Adrenal gland (tissue), 12 donors: Measurements from ENCODE around the gene TBC1D20. TPM values are rescaled to one million over a fixed set of nuclear protein-coding genes. Genes with fewer than 3 reads are reported as not detected.

ENCODE experiments used
- DNase-seq, 7 donors: peaks; one replicate each; pipeline ENCODE4 v3.0.0-alpha.2; 2019 to 2020
- H3K27ac ChIP-seq, 5 donors: fragments of 200-600 bp; sonication (generic) in 4 of 5; 1 replicate in 3 of 5; 2 replicates in 2 of 5; pipeline versions ENCODE4 v1.5.1 to v1.8.0; 2016 to 2020; ENCODE audit warnings: mild to moderate bottlenecking in 1 of 5
- H3K27me3 ChIP-seq: fragments of 200-600 bp; 2 replicates; pipeline ENCODE4 v1.8.0; 2021
- H3K36me3 ChIP-seq, 2 donors: fragments of 200-600 bp; replicated peaks in 1 of 2; 1 replicate in 1 of 2; 2 replicates in 1 of 2; pipeline versions ENCODE4 v1.5.1 to v1.8.0; 2018 to 2022
- H3K4me1 ChIP-seq, 2 donors: fragments of 200-600 bp; replicated peaks in 1 of 2; 1 replicate in 1 of 2; 2 replicates in 1 of 2; pipeline versions ENCODE4 v1.5.1 to v1.8.0; 2018 to 2021
- H3K4me3 ChIP-seq, 4 donors: fragments of 200-600 bp; sonication (generic) in 3 of 4; one replicate each; pipeline ENCODE4 v1.5.1; 2016 to 2018
- H3K9me3 ChIP-seq, 3 donors: fragments of 200-600 bp; sonication (generic) in 1 of 3; replicated peaks in 1 of 3; 1 replicate in 2 of 3; 2 replicates in 1 of 3; pipeline versions ENCODE4 v1.5.1 to v1.8.0; 2016 to 2021
- POLR2A ChIP-seq, 2 donors: fragments of 450-650 bp; IDR thresholded peaks; one replicate each; pipeline ENCODE4 v1.6.1; 2017; ENCODE audit warnings: antibody characterized with exemption in 2 of 2, mild to moderate bottlenecking in 2 of 2, moderate library complexity in 1 of 2
- WGBS, 4 donors: extraction: QIAGEN DNeasy Blood & Tissue Kit in 2 of 4; methylation state at CpG; one replicate each; pipeline versions ENCODE4 v1.1.5 to v1.1.7; 2013 to 2017; 5-methylcytosine and 5-hydroxymethylcytosine counted together
- intact Hi-C, 2 donors: fragments of 100-400 bp; cut with DNase I; formaldehyde crosslinking; loops; one replicate each; pipeline versions ENCODE4 v1.14.1 to v1.15.0; 2022 to 2023
- polyA plus RNA-seq, 3 donors: library from polyadenylated mRNA; stranded (reverse); fragments of 200-250 nt in 2 of 3; fragments of 350-450 nt in 1 of 3; fragmentation: Illumina TruSeq in 1 of 3; extraction: RNeasy Lipid Tissue Mini Kit (QIAGEN cat#74804) in 1 of 3; gene quantifications; one replicate each; pipeline ENCODE4 v1.2.3, GENCODE V29; 2013 to 2014
- total RNA-seq, 9 donors: library from RNA; depleted of rRNA in 4 of 9; stranded (reverse); fragments of >200 nt in 4 of 9; fragments of 120-200 nt in 1 of 9; fragmentation: NEBNext Ultra II Directional in 1 of 9; extraction: Animal tissue kit (Norgen Biotek cat#: 25700) in 1 of 9; gene quantifications; one replicate each; pipeline versions ENCODE4 v1.1.0 to v1.2.4, GENCODE V29; 2013 to 2023
- TF ChIP-seq, protein P1 (sequence below), 6 experiments: fragments of 450-650 bp in 4 of 6; fragments of 200-600 bp in 2 of 6; sonication (generic) in 1 of 6; IDR thresholded peaks; 1 replicate in 5 of 6; 2 replicates in 1 of 6; pipeline versions ENCODE4 v1.5.1 to v1.8.0; 2016 to 2021; ENCODE audit warnings: antibody characterized with exemption in 6 of 6, mild to moderate bottlenecking in 2 of 6, moderate library complexity in 1 of 6
- donor health status: healthy with polysubstance abuse.
- donor health status: Bipolar disorder and iron deficiency.
- donor health status: DM: yes; HTN: yes; CAD: no.
- donor health status: DM: no; HTN: no; CAD: no.
- donor health status: DM: no; HTN: no; CAD: no.
- donor health status: DM: yes; HTN: yes; CAD: no.

TBC1D20 gene
- total and polyA plus RNA-seq, 12 donors, result 23.8 to 53.6 (median 44.3) TPM

DNA sequence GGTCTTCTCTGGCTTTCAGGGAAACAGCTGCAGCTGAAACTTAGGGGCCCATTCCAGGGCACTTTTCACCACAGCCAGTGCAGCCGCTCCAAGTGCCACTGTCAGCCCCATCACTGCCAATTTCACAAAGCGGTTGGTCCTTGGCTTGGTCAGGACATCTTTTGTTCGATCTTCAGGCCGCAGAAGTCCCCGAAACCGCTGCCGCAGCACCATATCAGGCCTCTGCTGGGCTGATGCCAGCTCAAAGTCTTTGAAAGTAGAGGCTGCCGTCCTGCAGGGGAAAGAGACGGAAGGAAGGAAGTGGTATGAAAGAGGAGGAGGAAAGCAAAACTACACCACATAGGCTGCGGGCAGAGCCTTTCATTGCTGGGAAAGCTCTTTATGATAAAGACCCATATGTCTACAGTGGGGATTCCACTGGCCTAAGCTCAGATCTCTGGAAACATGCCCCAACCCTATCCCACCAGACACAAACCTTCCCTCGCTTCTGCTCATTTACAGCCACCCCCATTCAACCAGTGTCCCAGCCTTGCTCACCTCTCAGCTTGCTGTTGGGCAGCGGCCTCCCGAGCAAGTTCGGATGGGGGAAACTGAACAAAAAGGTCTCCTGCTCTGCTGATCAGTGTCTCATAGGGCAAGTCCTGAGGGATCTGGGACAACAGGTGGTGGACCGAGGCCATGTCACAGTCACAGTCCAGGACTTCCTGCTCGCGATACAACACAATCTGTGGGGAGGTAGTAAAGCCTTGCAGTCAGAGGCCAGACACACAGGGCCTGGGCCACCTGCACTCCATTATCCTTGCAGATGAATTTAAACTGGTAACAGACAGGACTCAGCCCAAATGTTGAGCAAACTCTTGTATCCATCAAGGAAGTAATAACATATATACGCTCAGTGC lies 23.5 kb downstream of the TBC1D20 start:
- peak overlapping the region in 1 of 5 donors; percentile 10 for H3K27ac ChIP-seq
- TF ChIP-seq, protein P1, sequence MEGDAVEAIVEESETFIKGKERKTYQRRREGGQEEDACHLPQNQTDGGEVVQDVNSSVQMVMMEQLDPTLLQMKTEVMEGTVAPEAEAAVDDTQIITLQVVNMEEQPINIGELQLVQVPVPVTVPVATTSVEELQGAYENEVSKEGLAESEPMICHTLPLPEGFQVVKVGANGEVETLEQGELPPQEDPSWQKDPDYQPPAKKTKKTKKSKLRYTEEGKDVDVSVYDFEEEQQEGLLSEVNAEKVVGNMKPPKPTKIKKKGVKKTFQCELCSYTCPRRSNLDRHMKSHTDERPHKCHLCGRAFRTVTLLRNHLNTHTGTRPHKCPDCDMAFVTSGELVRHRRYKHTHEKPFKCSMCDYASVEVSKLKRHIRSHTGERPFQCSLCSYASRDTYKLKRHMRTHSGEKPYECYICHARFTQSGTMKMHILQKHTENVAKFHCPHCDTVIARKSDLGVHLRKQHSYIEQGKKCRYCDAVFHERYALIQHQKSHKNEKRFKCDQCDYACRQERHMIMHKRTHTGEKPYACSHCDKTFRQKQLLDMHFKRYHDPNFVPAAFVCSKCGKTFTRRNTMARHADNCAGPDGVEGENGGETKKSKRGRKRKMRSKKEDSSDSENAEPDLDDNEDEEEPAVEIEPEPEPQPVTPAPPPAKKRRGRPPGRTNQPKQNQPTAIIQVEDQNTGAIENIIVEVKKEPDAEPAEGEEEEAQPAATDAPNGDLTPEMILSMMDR (IDR thresholded peaks at IDR 0.05), result no peak
- no peak for TF ChIP-seq POLR2A (IDR thresholded peaks at IDR 0.05)
- peaks cover 0 to 89% of the 10 kb centered on the region in 2 donors for H3K36me3 ChIP-seq
- no peaks in the 10 kb centered on the region for H3K9me3 ChIP-seq
- H3K4me3 ChIP-seq, result no peak overlapping the region
- peaks cover 1 to 21% of the 10 kb centered on the region in 2 donors for H3K4me1 ChIP-seq
- DNase-seq, result peak in 2 of 7 donors; percentile 15 to 25
- 67 to 82% (median 69%) methylated on average over 15 to 18 of the region's 18 CpGs for WGBS, 4 donors
- intact Hi-C loops, result loop anchor here (5.0 kb wide), 2 partner anchors 33 to 38 kb away; no protein-coding TSS in a partner anchor
- no peaks in the 10 kb centered on the region for H3K27me3 ChIP-seq

DNA sequence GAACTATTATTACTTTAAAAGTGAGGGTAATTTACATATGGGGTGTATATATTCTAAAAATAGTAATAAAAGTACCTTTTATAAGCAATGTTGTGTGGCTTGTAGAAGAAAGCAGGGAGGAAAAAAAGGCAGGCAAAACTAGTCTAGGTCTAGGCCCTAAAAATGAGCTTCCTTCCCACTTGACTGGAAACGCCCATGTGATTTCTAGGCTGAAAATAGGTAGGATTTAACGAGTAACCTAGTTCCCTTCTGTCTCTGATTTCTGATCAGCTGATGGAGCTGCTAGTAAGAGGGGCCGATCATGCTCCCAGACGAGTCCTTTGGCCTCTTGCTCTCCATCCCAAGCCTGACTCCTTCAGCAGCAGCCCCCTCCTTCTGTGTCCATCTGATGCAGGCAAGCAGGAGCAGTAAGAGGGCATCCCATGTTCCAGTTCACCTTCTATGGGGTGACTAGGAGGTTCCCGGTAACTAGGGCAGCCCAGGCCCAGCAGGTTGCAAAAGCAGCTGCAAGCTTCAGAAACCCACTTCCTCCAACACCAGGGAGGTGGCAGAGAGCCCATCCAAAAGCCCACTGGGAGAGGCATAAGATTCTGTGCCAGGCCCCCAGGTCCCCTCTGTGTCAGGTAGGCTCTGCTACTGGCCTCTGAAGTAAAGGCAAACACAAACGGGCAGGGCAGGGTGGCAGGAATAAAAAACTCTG lies 24.4 kb downstream of the TBC1D20 start:
- intact Hi-C loops, result loop anchor here (5.0 kb wide), 2 partner anchors 34 to 39 kb away; no protein-coding TSS in a partner anchor
- H3K36me3 ChIP-seq, result peaks cover 0 to 80% of the 10 kb centered on the region in 2 donors
- H3K9me3 ChIP-seq, result no peaks in the 10 kb centered on the region
- DNase-seq, result no peak
- no peak overlapping the region for H3K27ac ChIP-seq
- TF ChIP-seq, protein P1 (IDR thresholded peaks at IDR 0.05), result no peak
- TF ChIP-seq POLR2A (IDR thresholded peaks at IDR 0.05), result no peak
- H3K27me3 ChIP-seq, result no peaks in the 10 kb centered on the region
- 72 to 84% (median 76%) methylated on average over 5 to 6 of the region's 6 CpGs for WGBS, 4 donors
- peaks cover 0 to 21% of the 10 kb centered on the region in 2 donors for H3K4me1 ChIP-seq
- no peak overlapping the region for H3K4me3 ChIP-seq

DNA sequence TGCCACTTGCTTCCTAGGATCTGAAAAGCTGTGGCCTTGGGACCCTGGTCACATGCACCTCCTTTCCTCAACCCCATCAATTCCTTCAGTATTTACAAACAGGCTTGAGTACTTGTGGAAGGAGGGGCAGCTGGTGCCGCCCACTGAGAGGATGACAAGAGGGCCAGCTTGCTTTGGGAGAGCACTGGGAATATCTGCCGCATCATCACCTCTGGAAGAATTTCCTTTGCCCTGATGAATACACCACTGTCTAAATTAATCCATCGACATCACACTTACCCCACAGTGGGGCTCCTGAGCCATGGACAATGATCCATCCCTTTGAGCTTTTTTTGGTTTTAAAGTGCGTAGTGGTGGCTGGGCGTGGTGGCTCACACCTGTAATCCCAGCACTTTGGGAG lies 25.9 kb downstream of the TBC1D20 start:
- intact Hi-C loops, result loop anchor here (5.0 kb wide), 2 partner anchors 36 to 41 kb away; no protein-coding TSS in a partner anchor
- WGBS, 4 donors, result 84 to 94% (median 86%) methylated on average over 5 of the region's 5 CpGs
- DNase-seq, result no peak

More for the DNA sequence above, 25.9 kb downstream of the TBC1D20 start:
- Histone ChIP-seq H3K9me3 (no peaks in the 10 kb centered on the region), H3K36me3 (peaks cover 0 to 74% of the 10 kb centered on the region in 2 donors), H3K4me3 (no peak overlapping the region), H3K4me1 (peaks cover 0 to 21% of the 10 kb centered on the region in 2 donors), H3K27me3 (no peaks in the 10 kb centered on the region), H3K27ac (peak overlapping the region in 2 of 5 donors; percentile 41 to 47)
- TF ChIP-seq, protein P1 (IDR thresholded peaks at IDR 0.05), result no peak
- TF ChIP-seq POLR2A (IDR thresholded peaks at IDR 0.05), result no peak
